Measurements from ENCODE around the gene AMN.
A peak's percentile ranks its signal among the peaks of the same experiment; 100 is the strongest.

The AMN gene

DNA sequence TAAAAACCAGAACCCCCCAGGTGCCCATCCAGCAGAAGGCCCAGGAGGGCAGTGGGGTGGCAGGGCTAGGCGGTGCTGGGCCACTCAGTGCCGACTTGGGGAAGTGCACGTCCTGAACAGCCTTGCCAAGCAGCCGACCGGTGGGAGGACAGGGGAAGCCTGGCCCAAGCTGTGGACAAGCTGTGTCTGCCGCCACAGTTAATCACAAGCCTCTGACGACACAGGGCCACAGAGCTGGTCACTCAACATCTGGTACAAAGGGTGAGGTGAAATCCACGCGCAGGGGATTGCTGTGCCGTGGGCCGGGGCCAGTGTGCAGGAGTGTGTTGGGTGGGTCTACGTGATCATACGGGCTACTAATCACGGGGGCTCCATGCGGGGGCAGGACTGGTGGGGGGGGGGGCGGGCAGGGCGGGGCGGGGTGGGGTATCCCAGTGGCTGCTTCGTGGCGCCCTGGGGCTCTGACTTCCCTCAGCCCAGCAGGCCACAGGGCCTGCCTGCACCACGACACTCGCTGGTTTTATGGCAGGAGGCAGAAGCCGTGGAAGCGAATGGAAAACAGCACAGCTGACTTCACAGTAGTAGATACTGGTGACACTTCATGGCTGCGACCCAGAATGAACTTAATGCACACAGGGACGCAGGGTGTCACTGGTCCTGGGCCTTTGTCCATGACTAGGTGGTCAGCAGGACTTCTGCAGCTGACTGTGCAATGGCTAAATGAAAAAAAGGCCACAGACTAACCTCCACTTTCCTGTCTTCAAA, 10.2 kb downstream of the AMN start:
- Histone ChIP-seq H3K36me3 (peaks cover 21% of the 10 kb centered on the region), H4K20me1 (peaks cover 27% of the 10 kb centered on the region), H3K4me2 (no peak overlapping the region), H3K27ac (no peak overlapping the region), H3K9ac (no peak overlapping the region), H3K27me3 (peaks cover 25% of the 10 kb centered on the region), H3K4me3 (no peak overlapping the region), H3K4me1 (peaks cover 69% of the 10 kb centered on the region), H3K9me3 (no peaks in the 10 kb centered on the region)
- no peak for TF ChIP-seq Cebpa-rat (IDR thresholded peaks at IDR 0.05)

DNA sequence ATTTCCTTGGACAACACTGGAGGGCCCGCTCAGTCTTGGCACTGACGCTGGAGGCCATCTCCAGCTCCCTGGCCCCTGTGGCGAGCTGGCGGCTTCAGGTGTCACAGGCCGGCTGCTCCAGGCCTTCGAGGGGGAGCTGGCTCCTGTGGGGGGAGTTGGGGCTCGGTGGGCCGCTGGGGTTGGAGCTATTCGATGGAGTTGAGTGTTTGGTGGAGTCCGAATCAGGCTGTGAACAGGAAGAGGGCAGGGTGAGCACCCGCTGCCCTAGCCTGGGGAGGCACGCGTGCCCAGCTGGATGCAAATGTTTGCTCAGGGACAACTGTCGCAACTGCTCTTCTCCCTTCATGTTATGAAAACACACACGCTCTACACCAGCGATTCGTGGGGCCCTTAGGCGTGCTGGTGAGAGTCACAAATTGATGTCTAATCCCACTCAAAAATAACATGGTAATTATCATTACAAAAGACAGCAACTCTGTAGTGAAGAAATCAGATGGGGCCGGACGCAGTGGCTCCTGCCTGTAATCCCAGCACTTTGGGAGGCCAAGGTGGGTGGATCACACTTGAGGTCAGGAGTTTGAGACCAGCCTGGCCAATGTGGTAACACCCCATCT, 11.3 kb downstream of the AMN start:
- peak overlapping the region; percentile 24 for H3K4me2 ChIP-seq
- H3K4me1 ChIP-seq: peaks cover 62% of the 10 kb centered on the region
- TF ChIP-seq Cebpa-rat (IDR thresholded peaks at IDR 0.05): no peak

DNA sequence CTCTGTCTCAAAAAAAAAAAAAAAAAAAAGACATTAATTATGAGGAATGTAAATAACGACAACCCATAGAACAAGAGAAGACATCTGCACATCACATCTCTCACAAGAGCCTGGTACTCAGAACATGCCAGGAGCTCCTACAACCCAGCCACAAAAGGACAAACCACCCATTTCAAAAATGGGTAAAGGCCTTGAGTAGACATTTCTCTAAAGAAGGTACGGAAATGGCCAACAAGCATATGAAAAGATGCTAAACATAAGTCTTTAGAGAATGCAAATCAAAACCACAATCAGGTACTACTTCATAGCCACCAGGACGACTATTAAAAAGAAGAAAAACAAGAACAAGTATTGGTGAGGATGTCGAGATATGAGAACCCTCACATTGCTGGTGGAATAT, 13.3 kb downstream of the AMN start:
- peaks cover 2% of the 10 kb centered on the region; the same call in 1 of the 2 replicates for H3K27me3 ChIP-seq
- H4K20me1 ChIP-seq: peaks cover 12% of the 10 kb centered on the region; the same call in 1 of the 2 replicates
- no peaks in the 10 kb centered on the region for H3K9me3 ChIP-seq
- TF ChIP-seq Cebpa-rat (IDR thresholded peaks at IDR 0.05): no peak
- no peak overlapping the region for H3K27ac ChIP-seq
- H3K36me3 ChIP-seq: peaks cover 21% of the 10 kb centered on the region
- H3K4me2 ChIP-seq: no peak overlapping the region
- H3K9ac ChIP-seq: no peak overlapping the region
- no peak overlapping the region for H3K4me3 ChIP-seq
- peaks cover 59% of the 10 kb centered on the region for H3K4me1 ChIP-seq

More for the DNA sequence above, 11.3 kb downstream of the AMN start:
- Histone ChIP-seq H3K27ac (no peak overlapping the region), H3K9ac (no peak overlapping the region), H3K9me3 (no peaks in the 10 kb centered on the region), H3K4me3 (no peak overlapping the region), H3K27me3 (peaks cover 23% of the 10 kb centered on the region), H4K20me1 (peaks cover 27% of the 10 kb centered on the region), H3K36me3 (peaks cover 21% of the 10 kb centered on the region)

DNA sequence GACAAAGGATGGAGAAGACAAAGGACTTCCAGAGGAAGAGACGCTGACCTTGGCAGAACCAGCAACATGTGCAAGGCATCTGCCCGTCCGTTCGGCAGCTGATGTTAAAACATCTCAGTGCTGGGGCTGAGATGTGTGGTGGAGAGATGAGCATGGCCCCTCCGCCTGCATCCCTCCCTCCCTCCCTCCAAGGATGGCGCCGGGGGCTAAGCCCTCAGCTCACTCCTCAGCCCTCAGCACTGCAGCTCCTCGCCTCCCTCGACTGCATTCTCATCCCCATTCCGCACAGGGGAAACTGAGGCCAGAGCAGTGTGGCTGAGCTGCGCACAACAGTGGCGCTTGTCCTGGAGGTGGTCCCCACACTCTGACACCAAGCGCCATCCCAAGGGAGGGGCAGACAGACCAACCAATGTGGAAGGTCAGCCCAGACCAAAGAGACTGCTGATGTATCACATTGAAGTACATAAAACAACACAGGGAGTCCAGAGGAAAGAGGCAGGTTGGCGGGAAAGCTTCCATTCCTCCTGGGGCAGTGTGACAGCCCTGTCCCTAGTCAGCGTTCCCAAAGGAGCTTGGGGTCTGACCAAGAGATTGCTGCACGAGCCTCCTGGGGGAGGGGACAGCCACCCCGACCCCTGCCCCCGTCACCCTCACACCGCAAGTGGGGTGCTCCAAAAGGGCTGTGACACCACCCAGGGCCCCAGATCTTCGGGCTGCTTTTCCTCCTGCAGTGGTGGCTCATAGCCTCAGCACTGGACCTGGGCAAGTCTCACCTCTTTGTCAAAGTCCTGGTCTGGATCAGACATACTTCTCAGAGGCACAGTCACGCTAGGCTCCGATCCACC, 15.1 kb downstream of the AMN start:
- Histone ChIP-seq H3K4me1 (peaks cover 63% of the 10 kb centered on the region), H3K27ac (no peak overlapping the region), H3K9ac (no peak overlapping the region), H3K4me3 (no peak overlapping the region), H3K27me3 (no peaks in the 10 kb centered on the region), H3K9me3 (no peaks in the 10 kb centered on the region), H4K20me1 (no peaks in the 10 kb centered on the region), H3K36me3 (peaks cover 9% of the 10 kb centered on the region; the same call in 1 of the 2 replicates), H3K4me2 (no peak overlapping the region)
- TF ChIP-seq Cebpa-rat (IDR thresholded peaks at IDR 0.05): no peak

DNA sequence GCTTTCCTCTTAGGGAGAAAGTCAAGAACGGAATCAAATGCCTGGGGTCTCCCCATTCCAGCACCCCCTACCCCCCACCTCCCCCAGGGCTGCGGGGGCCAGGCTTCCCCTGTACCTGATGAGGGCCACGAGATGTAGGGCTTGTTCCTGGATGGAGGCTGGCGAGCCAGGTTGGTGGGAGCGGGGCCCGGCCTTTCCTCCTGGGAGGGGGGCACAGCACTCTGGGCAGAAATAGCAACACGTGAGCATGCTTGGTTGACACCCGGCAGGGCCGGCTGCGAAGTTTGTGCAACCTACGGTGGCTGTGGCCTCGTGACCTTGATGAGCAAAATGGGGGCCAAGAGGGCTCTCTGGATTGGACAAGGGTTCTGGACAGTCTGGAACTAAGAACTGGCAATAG, 15.7 kb downstream of the AMN start:
- no peak overlapping the region for H3K27ac ChIP-seq
- no peak overlapping the region for H3K4me3 ChIP-seq
- TF ChIP-seq Cebpa-rat (IDR thresholded peaks at IDR 0.05): no peak
- peaks cover 6% of the 10 kb centered on the region; the same call in 1 of the 2 replicates for H3K36me3 ChIP-seq
- H4K20me1 ChIP-seq: no peaks in the 10 kb centered on the region
- H3K4me1 ChIP-seq: peaks cover 60% of the 10 kb centered on the region
- H3K4me2 ChIP-seq: no peak overlapping the region
- no peaks in the 10 kb centered on the region for H3K9me3 ChIP-seq
- no peak overlapping the region for H3K9ac ChIP-seq
- H3K27me3 ChIP-seq: no peaks in the 10 kb centered on the region

DNA sequence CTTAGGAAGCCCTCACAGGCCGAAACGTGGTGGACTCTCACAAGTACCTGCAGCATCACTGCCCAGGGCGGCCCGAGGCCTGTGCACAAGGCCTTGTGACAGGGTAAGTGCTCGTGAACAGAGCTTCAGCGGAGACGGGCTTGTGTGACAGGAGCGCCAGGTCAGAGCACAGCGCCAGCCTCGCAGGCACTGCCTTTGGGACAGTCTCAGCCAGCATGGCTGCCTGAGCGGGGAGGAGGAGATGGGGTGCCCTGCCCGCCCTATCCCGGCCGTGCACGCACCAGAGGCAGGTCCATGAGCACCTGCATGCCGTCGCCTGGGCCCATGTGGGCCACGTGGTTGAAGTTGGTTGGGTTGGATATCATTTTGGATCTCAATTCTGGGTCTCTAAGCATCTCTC, 16.9 kb downstream of the AMN start:
- peak overlapping the region; percentile 68 for H3K4me2 ChIP-seq
- no peak overlapping the region for H3K9ac ChIP-seq
- H4K20me1 ChIP-seq: no peaks in the 10 kb centered on the region
- no peak overlapping the region for H3K4me3 ChIP-seq
- H3K27me3 ChIP-seq: no peaks in the 10 kb centered on the region
- H3K27ac ChIP-seq: no peak overlapping the region
- H3K4me1 ChIP-seq: peaks cover 54% of the 10 kb centered on the region
- H3K36me3 ChIP-seq: no peaks in the 10 kb centered on the region
- no peaks in the 10 kb centered on the region for H3K9me3 ChIP-seq
- no peak for TF ChIP-seq Cebpa-rat (IDR thresholded peaks at IDR 0.05)

DNA sequence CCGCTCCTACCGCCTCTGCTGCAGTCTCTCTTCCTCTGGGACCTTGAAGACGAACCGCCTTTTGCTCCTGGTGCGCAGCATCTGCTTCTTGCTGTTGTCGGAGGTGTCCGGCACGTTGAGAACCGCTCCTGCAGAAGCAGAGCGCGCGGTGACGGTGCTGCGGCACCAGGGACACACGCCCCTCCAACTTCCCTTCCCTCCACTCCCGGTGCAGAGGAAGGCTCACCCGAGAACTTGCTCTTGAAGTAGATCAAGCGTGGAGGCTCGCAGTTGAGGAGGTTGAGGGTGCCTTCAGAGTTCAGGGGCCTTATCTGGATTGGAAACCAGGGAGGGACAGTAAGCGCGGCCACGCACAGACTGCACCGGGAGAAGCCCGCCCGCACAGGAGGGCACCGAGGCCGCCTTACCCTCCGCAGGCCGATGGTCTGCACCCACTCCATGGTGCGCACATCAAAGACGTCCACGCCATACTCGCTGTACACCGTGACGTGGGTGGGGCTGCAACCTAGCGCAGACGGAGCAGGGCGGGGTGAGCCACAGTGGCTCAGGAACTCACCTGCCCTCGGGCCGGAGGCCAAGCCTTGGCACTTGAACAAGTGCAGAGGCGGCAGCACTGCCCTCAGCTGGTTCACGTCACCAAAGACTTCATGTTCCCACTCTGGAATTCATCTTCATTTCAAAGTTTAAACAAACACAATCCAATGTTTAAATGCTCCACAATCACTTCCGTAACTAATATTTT, 17.5 kb downstream of the AMN start:
- H3K27me3 ChIP-seq: no peaks in the 10 kb centered on the region
- peaks cover 50% of the 10 kb centered on the region for H3K4me1 ChIP-seq
- H3K36me3 ChIP-seq: peaks cover 6% of the 10 kb centered on the region; the same call in 1 of the 2 replicates
- H4K20me1 ChIP-seq: no peaks in the 10 kb centered on the region
- peak overlapping the region; percentile 68 for H3K4me2 ChIP-seq
- no peaks in the 10 kb centered on the region for H3K9me3 ChIP-seq
- TF ChIP-seq Cebpa-rat (IDR thresholded peaks at IDR 0.05): no peak
- no peak overlapping the region for H3K27ac ChIP-seq
- H3K4me3 ChIP-seq: no peak overlapping the region
- no peak overlapping the region for H3K9ac ChIP-seq

DNA sequence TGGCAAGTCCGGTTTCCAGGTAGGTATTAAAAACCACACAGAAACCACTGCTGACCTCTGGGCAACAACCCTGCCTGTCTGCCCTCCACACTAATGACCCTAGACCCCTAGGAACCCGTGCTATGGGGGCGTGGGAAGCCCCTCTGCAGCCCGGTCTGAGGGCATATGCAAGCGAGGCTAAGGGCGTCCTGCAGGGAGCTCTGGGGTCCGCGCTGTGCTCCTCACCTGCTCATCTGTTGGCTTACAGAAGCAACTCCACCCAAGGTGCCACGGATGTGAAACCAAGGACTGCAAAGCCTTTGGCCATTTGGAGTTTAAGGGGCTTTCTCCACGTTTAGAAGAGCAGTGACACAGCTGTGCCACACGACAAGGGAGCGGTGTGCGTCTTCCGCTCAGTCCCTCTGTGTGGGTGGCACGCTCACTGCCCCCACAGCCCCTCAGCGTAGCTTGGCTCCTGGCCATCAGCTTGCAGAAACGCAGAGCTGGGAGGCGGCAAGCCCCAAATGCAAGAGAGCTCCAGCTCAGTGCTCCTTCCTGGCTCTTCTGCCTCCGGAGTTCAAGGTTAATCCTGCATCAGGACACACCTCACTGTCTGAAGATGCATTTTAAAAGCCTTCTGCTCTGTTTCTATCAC, 18.4 kb downstream of the AMN start:
- Histone ChIP-seq H3K27me3 (no peaks in the 10 kb centered on the region), H3K4me3 (no peak overlapping the region), H3K4me1 (peaks cover 45% of the 10 kb centered on the region), H3K27ac (no peak overlapping the region), H3K9ac (no peak overlapping the region), H3K4me2 (peak overlapping the region; percentile 0), H3K9me3 (no peaks in the 10 kb centered on the region), H4K20me1 (no peaks in the 10 kb centered on the region), H3K36me3 (peaks cover 12% of the 10 kb centered on the region; the same call in 1 of the 2 replicates)
- no peak for TF ChIP-seq Cebpa-rat (IDR thresholded peaks at IDR 0.05)
